HEK293 (cell line): ENCODE data around the gene PUM1.

Experiments used
- CTCF ChIA-PET: fragments of 350-600 bp; formaldehyde crosslinking; extraction: SDS; loops from one replicate; lab custom pipeline; 2021; ENCODE audit warnings: antibody characterized with exemption; lab: Yijun Ruan, JAX
- POLR2A ChIA-PET: fragments of 300-600 bp; formaldehyde crosslinking; extraction: SDS; loops from one replicate; lab custom pipeline; 2020; ENCODE audit warnings: antibody characterized with exemption, inconsistent platforms; lab: Yijun Ruan, JAX
- H3K27ac ChIP-seq: fragments of 200-500 bp; sonication (Bioruptor generic); 2 replicates; pipeline ENCODE4 v1.5.1; 2014; ENCODE audit warnings: low read depth, low read length, control low read depth, inconsistent platforms; ENCODE audit errors: extremely low read depth
- H3K36me3 ChIP-seq, 2 experiments: fragments of 200-500 bp in 1 of 2; sonication (Bioruptor generic) in 1 of 2; 1 replicate in 1 of 2; 2 replicates in 1 of 2; pipeline ENCODE4 v1.5.1; 2014 to 2017; ENCODE audit warnings: inconsistent platforms in 2 of 2, low read length in 2 of 2; ENCODE audit not compliant: control insufficient read depth in 2 of 2, insufficient read depth in 1 of 2
- H3K4me1 ChIP-seq: fragments of 200-500 bp; sonication (Bioruptor generic); 2 replicates; pipeline ENCODE4 v1.5.1; 2014; ENCODE audit warnings: mild to moderate bottlenecking, low read length, inconsistent platforms; ENCODE audit not compliant: control insufficient read depth, insufficient read depth
- H3K4me3 ChIP-seq: 2 replicates; pipeline ENCODE4 v1.5.1; 2011; ENCODE audit warnings: low read depth, mild to moderate bottlenecking, control low read depth, low read length, moderate library complexity
- H3K9me3 ChIP-seq: fragments of 200-500 bp; sonication (Bioruptor generic); 2 replicates; pipeline ENCODE4 v1.5.1; 2014; ENCODE audit warnings: low read depth, low read length, inconsistent platforms; ENCODE audit not compliant: control insufficient read depth, insufficient read depth
- KLF8 ChIP-seq: fragments of 450-650 bp; formaldehyde crosslinking; IDR thresholded peaks from 2 replicates; pipeline ENCODE4 v1.5.1; 2016; ENCODE audit warnings: missing biosample characterization, missing genetic modification characterization
- REST ChIP-seq: fragments of 450-650 bp; formaldehyde crosslinking; IDR thresholded peaks from 2 replicates; pipeline ENCODE4 v1.5.1; 2016; ENCODE audit warnings: missing biosample characterization, missing genetic modification characterization
- TCF7L2 ChIP-seq: IDR thresholded peaks from 2 replicates; pipeline ENCODE4 v1.6.1; 2011; ENCODE audit warnings: low read depth, mild to moderate bottlenecking, inconsistent platforms, low read length, moderate library complexity, borderline replicate concordance
- ZBTB11 ChIP-seq: fragments of 450-650 bp; formaldehyde crosslinking; conservative IDR thresholded peaks from 2 replicates; pipeline ENCODE4 v1.5.1; 2016; ENCODE audit warnings: low read depth, missing biosample characterization, missing genetic modification characterization
- ZBTB17 ChIP-seq: fragments of 450-650 bp; formaldehyde crosslinking; IDR thresholded peaks from 2 replicates; pipeline ENCODE4 v1.5.1; 2016; ENCODE audit warnings: missing biosample characterization, missing genetic modification characterization
- ZBTB44 ChIP-seq: fragments of 450-650 bp; IDR thresholded peaks from 2 replicates; pipeline ENCODE4 v1.5.1; 2018; ENCODE audit warnings: missing biosample characterization, mild to moderate bottlenecking, missing genetic modification characterization
- ZNF140 ChIP-seq: fragments of 450-650 bp; formaldehyde crosslinking; IDR thresholded peaks from 2 replicates; pipeline ENCODE4 v1.5.1; 2016; ENCODE audit warnings: missing biosample characterization, missing genetic modification characterization
- ZNF335 ChIP-seq: fragments of 450-650 bp; formaldehyde crosslinking; conservative IDR thresholded peaks from 2 replicates; pipeline ENCODE4 v1.5.1; 2016; ENCODE audit warnings: missing biosample characterization, missing genetic modification characterization
- ZNF391 ChIP-seq: fragments of 450-650 bp; formaldehyde crosslinking; IDR thresholded peaks from 2 replicates; pipeline ENCODE4 v1.5.1; 2016; ENCODE audit warnings: low read depth, missing biosample characterization, missing genetic modification characterization, borderline replicate concordance
- ZNF404 ChIP-seq: fragments of 450-650 bp; formaldehyde crosslinking; IDR thresholded peaks from 2 replicates; pipeline ENCODE4 v1.5.1; 2017; ENCODE audit warnings: missing biosample characterization, missing genetic modification characterization
- ZNF518A ChIP-seq: fragments of 450-650 bp; formaldehyde crosslinking; conservative IDR thresholded peaks from 2 replicates; pipeline ENCODE4 v1.5.1; 2016; ENCODE audit warnings: low read depth, missing biosample characterization, missing genetic modification characterization
- ZNF529 ChIP-seq: fragments of 450-650 bp; formaldehyde crosslinking; IDR thresholded peaks from 2 replicates; pipeline ENCODE4 v1.5.1; 2017; ENCODE audit warnings: missing genetic modification characterization, missing biosample characterization; ENCODE audit not compliant: insufficient replicate concordance
- ZSCAN23 ChIP-seq: fragments of 450-650 bp; formaldehyde crosslinking; IDR thresholded peaks from 2 replicates; pipeline ENCODE4 v1.5.1; 2016; ENCODE audit warnings: missing biosample characterization, missing genetic modification characterization
- TF ChIP-seq, protein P1 (sequence below): fragments of 450-650 bp; formaldehyde crosslinking; IDR thresholded peaks from 2 replicates; pipeline ENCODE4 v1.5.1; 2016; ENCODE audit warnings: missing biosample characterization, missing genetic modification characterization

The PUM1 gene

GRCh38 chr1:30981172-30981571 is 84.3 kb downstream of the PUM1 start:
- POLR2A ChIA-PET: interaction anchor here (0.6 kb wide), 1 partner anchor 167 kb away, joined by 3 read pairs; no protein-coding TSS in a partner anchor
- H3K36me3 ChIP-seq: peaks cover 3 to 71% of the 10 kb centered on the region in 2 experiments
- CTCF ChIA-PET: interaction anchor here (0.7 kb wide), 1 partner anchor 14 kb away, joined by 3 read pairs; no protein-coding TSS in a partner anchor
- H3K4me3 ChIP-seq: no peak overlapping the region
- TF ChIP-seq ZBTB11 (tag by site-specific recombination) (no peak), REST (peak; percentile 61)
- no peak overlapping the region for H3K27ac ChIP-seq
- no peaks in the 10 kb centered on the region for H3K9me3 ChIP-seq
- H3K4me1 ChIP-seq: peaks cover 12% of the 10 kb centered on the region; the same call in 1 of the 2 replicates

- Histone ChIP-seq H3K4me3 (no peak overlapping the region), H3K36me3 (peaks cover 16 to 88% of the 10 kb centered on the region in 2 experiments), H3K4me1 (0 out of 2 replicates have a peak, but pooled peaks cover 4% of the 10 kb centered on the region), H3K27ac (no peak overlapping the region), H3K9me3 (no peaks in the 10 kb centered on the region)
- POLR2A ChIA-PET: no interaction called here
- CTCF ChIA-PET: interaction anchor here (1.4 kb wide), 1 partner anchor 13 kb away, joined by 5 read pairs; no protein-coding TSS in a partner anchor
- no peak for TF ChIP-seq KLF8 (tag by site-specific recombination)
- no peak for TF ChIP-seq ZSCAN23 (tag by site-specific recombination)
- TF ChIP-seq ZNF391: no peak
- TF ChIP-seq ZNF140 (tag by site-specific recombination): no peak
- no peak for TF ChIP-seq TCF7L2
- TF ChIP-seq, protein P1, sequence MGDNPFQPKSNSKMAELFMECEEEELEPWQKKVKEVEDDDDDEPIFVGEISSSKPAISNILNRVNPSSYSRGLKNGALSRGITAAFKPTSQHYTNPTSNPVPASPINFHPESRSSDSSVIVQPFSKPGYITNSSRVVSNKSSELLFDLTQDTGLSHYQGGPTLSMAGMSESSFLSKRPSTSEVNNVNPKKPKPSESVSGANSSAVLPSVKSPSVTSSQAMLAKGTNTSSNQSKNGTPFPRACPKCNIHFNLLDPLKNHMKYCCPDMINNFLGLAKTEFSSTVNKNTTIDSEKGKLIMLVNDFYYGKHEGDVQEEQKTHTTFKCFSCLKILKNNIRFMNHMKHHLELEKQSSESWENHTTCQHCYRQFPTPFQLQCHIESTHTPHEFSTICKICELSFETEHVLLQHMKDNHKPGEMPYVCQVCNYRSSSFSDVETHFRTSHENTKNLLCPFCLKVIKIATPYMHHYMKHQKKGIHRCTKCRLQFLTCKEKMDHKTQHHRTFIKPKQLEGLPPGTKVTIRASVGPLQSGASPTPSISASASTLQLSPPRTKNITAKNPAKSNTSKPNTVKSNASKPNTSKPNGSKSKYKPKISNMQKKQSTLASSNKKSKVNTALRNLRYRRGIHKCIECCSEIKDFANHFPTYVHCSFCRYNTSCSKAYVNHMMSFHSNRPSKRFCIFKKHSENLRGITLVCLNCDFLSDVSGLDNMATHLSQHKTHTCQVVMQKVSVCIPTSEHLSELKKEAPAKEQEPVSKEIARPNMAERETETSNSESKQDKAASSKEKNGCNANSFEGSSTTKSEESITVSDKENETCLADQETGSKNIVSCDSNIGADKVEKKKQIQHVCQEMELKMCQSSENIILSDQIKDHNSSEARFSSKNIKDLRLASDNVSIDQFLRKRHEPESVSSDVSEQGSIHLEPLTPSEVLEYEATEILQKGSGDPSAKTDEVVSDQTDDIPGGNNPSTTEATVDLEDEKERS (tag by site-specific recombination): no peak
- TF ChIP-seq ZNF404: no peak
- no peak for TF ChIP-seq ZNF335 (tag by site-specific recombination)
- TF ChIP-seq ZNF518A: no peak
- no peak for TF ChIP-seq ZBTB17 (tag by site-specific recombination)
- no peak for TF ChIP-seq ZNF529 (tag by site-specific recombination)
- no peak for TF ChIP-seq ZBTB44 (tag by site-specific recombination)
- TF ChIP-seq, all 188 proteins: peak for 0
Measured at GRCh38 chr1:30977511-30977910, 88.0 kb downstream of the PUM1 start.
